ENCODE results near the gene SPATA13.

SPATA13 gene

DNA sequence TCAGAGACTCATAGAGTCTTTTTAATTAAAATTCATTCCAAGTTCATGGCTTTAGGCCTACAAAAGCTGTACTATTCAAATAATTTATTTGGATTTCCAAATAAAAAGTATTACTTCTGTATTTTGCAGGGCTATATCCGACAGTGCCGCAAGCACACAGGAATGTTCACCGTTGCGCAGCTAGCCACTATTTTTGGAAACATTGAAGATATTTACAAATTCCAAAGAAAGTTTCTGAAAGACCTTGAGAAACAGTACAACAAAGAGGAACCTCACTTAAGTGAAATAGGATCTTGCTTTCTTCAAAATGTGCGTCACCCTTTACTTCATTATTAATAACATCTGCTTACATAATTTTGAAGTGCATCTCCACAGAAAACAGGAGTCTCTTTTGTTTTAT is 128.3 kb downstream of the SPATA13 start:
- TF ChIP-seq, protein P1, sequence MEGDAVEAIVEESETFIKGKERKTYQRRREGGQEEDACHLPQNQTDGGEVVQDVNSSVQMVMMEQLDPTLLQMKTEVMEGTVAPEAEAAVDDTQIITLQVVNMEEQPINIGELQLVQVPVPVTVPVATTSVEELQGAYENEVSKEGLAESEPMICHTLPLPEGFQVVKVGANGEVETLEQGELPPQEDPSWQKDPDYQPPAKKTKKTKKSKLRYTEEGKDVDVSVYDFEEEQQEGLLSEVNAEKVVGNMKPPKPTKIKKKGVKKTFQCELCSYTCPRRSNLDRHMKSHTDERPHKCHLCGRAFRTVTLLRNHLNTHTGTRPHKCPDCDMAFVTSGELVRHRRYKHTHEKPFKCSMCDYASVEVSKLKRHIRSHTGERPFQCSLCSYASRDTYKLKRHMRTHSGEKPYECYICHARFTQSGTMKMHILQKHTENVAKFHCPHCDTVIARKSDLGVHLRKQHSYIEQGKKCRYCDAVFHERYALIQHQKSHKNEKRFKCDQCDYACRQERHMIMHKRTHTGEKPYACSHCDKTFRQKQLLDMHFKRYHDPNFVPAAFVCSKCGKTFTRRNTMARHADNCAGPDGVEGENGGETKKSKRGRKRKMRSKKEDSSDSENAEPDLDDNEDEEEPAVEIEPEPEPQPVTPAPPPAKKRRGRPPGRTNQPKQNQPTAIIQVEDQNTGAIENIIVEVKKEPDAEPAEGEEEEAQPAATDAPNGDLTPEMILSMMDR (IDR thresholded peaks at IDR 0.05; ENCODE audit: unreplicated experiment in 3 of 3) = no peak
- no peaks in the 10 kb centered on the region for H3K9me3 Mint-ChIP-seq
- H3K4me3 Mint-ChIP-seq = no peak overlapping the region
- H3K36me3 Mint-ChIP-seq (ENCODE audit: low read depth) = peaks cover 45% of the 10 kb centered on the region
- H3K27me3 Mint-ChIP-seq (ENCODE audit: low read depth) = no peaks in the 10 kb centered on the region
- H3K27ac Mint-ChIP-seq = no peak overlapping the region
- peaks cover 4% of the 10 kb centered on the region for H3K4me1 Mint-ChIP-seq

DNA sequence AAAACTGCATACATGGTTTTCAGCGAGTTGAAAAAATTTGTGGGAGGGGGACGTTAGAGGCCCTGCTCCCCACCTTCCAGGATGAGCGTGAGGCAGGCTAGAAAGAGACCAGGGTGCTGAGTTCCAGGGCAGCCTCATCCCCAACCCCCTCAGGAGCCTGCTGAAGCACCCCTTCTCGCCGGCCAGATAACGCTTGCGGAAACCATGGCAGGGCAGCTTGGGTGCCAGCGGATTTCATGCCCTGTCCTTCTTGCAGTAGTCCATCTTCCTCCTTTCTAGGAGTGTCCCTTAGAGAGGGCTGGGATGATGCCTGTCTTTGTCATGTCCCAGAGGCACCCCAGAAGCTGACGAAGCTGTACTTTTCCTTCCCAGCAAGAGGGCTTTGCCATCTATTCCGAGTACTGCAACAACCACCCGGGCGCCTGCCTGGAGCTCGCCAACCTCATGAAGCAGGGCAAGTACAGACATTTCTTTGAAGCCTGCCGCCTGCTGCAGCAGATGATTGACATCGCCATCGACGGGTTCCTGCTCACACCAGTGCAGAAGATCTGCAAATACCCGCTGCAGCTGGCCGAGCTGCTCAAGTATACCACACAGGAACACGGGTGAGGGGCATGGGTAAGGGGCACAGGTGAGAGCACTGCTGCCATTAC is 129.9 kb downstream of the SPATA13 start:
- no peak overlapping the region for H3K4me3 Mint-ChIP-seq
- TF ChIP-seq, protein P1 (IDR thresholded peaks at IDR 0.05; ENCODE audit: unreplicated experiment in 3 of 3) = no peak
- H3K27ac Mint-ChIP-seq = no peak overlapping the region
- H3K9me3 Mint-ChIP-seq = no peaks in the 10 kb centered on the region
- peaks cover 49% of the 10 kb centered on the region for H3K36me3 Mint-ChIP-seq (ENCODE audit: low read depth)
- no peaks in the 10 kb centered on the region for H3K27me3 Mint-ChIP-seq (ENCODE audit: low read depth)
- peaks cover 6% of the 10 kb centered on the region for H3K4me1 Mint-ChIP-seq

GRCh38 chr13:24292481-24292880 is 132.0 kb downstream of the SPATA13 start:
- H3K4me1 Mint-ChIP-seq = peaks cover 6% of the 10 kb centered on the region
- H3K27ac Mint-ChIP-seq = no peak overlapping the region
- H3K27me3 Mint-ChIP-seq (ENCODE audit: low read depth) = no peaks in the 10 kb centered on the region
- no peaks in the 10 kb centered on the region for H3K9me3 Mint-ChIP-seq
- peaks cover 69% of the 10 kb centered on the region for H3K36me3 Mint-ChIP-seq (ENCODE audit: low read depth)
- TF ChIP-seq, protein P1 (IDR thresholded peaks at IDR 0.05; ENCODE audit: unreplicated experiment in 3 of 3) = no peak
- H3K4me3 Mint-ChIP-seq = no peak overlapping the region

GRCh38 chr13:24293746-24294145 is 133.2 kb downstream of the SPATA13 start:
- no peaks in the 10 kb centered on the region for H3K27me3 Mint-ChIP-seq (ENCODE audit: low read depth)

GRCh38 chr13:24299488-24300114 is 139.1 kb downstream of the SPATA13 start:
- H3K36me3 Mint-ChIP-seq (ENCODE audit: low read depth) = peaks cover 62% of the 10 kb centered on the region
- H3K27me3 Mint-ChIP-seq (ENCODE audit: low read depth) = no peaks in the 10 kb centered on the region
- no peaks in the 10 kb centered on the region for H3K4me1 Mint-ChIP-seq
- H3K9me3 Mint-ChIP-seq = no peaks in the 10 kb centered on the region
- TF ChIP-seq, protein P1 (IDR thresholded peaks at IDR 0.05; ENCODE audit: unreplicated experiment in 3 of 3) = no peak
- H3K4me3 Mint-ChIP-seq = no peak overlapping the region
- no peak overlapping the region for H3K27ac Mint-ChIP-seq

More at GRCh38 chr13:24293746-24294145, 133.2 kb downstream of the SPATA13 start:
- Mint-ChIP-seq H3K36me3 (ENCODE audit: low read depth) (peaks cover 72% of the 10 kb centered on the region), H3K27ac (peak overlapping the region in 1 of 3 experiments; percentile 23), H3K9me3 (no peaks in the 10 kb centered on the region), H3K4me1 (peaks cover 6% of the 10 kb centered on the region), H3K4me3 (no peak overlapping the region)
- TF ChIP-seq, protein P1 (IDR thresholded peaks at IDR 0.05; ENCODE audit: unreplicated experiment in 3 of 3) = no peak

GRCh38 chr13:24301434-24301833 is 140.9 kb downstream of the SPATA13 start:
- Mint-ChIP-seq H3K27ac (no peak overlapping the region), H3K9me3 (no peaks in the 10 kb centered on the region), H3K36me3 (ENCODE audit: low read depth) (peaks cover 59% of the 10 kb centered on the region), H3K27me3 (ENCODE audit: low read depth) (no peaks in the 10 kb centered on the region), H3K4me3 (no peak overlapping the region), H3K4me1 (peaks cover 6% of the 10 kb centered on the region)
- TF ChIP-seq, protein P1 (IDR thresholded peaks at IDR 0.05; ENCODE audit: unreplicated experiment in 3 of 3) = no peak
